Measurements from ENCODE around the gene PDE9A.

DNA sequence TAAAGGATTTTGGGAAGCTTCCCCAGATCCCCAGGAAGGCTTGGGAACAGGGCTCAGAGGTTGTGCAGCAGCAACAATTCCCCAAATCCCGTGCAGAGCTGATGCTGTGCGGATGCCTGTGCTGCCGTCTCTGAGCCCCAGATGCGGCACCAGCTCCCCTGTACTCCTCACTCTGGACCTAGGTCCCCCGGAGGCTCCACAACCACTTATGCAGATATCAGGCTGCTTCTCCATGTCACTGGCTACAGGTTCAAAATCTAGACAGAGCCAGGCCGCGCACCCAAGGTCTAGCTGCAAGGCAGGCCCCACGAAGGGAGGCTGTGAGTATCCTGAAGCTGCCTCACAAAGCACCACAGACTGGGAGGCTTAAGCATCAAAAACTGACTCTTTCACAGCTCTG is 81.6 kb downstream of the PDE9A start:
- TF ChIP-seq CTCF (IDR thresholded peaks at IDR 0.05): no peak
- no peak for TF ChIP-seq POLR2A (IDR thresholded peaks at IDR 0.05)
